Adipose tissue (tissue), 3 donors: ENCODE measurements around the gene ZNF609. TPM values are rescaled to one million over a fixed set of nuclear protein-coding genes. Genes with fewer than 3 reads are reported as not detected.

Source experiments
- H3K27ac ChIP-seq: one replicate; pipeline ENCODE4 v1.5.1; 2013; ENCODE audit warnings: low read depth, low read length
- WGBS, 3 donors: extraction: QIAGEN DNeasy Blood & Tissue Kit; methylation state at CpG; one replicate each; pipeline ENCODE4 v1.1.7; 2013; 5-methylcytosine and 5-hydroxymethylcytosine counted together
- polyA plus RNA-seq, 3 donors: library from polyadenylated mRNA; stranded (reverse); fragments of 200-250 nt; gene quantifications; one replicate each; pipeline ENCODE4 v1.2.3, GENCODE V29; 2013
- donor health status: healthy with polysubstance abuse.
- donor health status: Bipolar disorder and iron deficiency.
- donor health status: healthy.

The ZNF609 gene
- polyA plus RNA-seq, 3 donors: 3.5 to 9.8 (median 7.9) TPM

GRCh38 chr15:64693134-64693533, 232.8 kb downstream of the ZNF609 start:
- 28 to 38% (median 29%) methylated on average over 5 of the region's 5 CpGs for WGBS, 3 donors
- H3K27ac ChIP-seq: no peak overlapping the region

GRCh38 chr15:64694816-64695215, 234.4 kb downstream of the ZNF609 start:
- no peak overlapping the region for H3K27ac ChIP-seq
- WGBS, 3 donors: 71 to 85% (median 75%) methylated on average over 2 of the region's 2 CpGs

GRCh38 chr15:64695561-64695992, 235.2 kb downstream of the ZNF609 start:
- 31 to 55% (median 37%) methylated on average over 6 of the region's 6 CpGs for WGBS, 3 donors
- no peak overlapping the region for H3K27ac ChIP-seq

GRCh38 chr15:64696481-64696880, 236.1 kb downstream of the ZNF609 start:
- no peak overlapping the region for H3K27ac ChIP-seq
- WGBS, 3 donors: 66 to 84% (median 83%) methylated on average over 3 of the region's 3 CpGs

- no peak overlapping the region for H3K27ac ChIP-seq
- WGBS, 3 donors: 64 to 70% (median 66%) methylated on average over 3 of the region's 3 CpGs
Measured at GRCh38 chr15:64697911-64698369, 237.6 kb downstream of the ZNF609 start.

DNA sequence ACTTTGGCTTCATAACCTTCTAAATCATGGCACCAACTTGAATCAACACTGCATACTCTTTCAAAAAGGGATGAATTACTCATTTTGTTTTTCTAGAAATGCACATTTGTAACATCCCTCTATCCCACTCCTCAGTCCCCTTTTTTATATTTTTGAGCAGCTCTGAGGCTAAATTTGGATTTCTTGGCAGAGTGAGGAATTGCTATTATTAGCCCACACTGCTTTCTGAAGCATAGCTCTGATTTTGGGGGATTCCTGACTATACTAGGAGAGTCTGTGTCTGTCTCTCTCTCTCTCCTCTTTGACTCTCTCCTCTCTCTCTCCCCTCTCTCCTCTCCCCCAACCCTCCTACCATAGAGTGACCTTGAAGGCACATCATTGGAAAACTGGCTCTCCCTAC, 238.4 kb downstream of the ZNF609 start:
- no peak overlapping the region for H3K27ac ChIP-seq

DNA sequence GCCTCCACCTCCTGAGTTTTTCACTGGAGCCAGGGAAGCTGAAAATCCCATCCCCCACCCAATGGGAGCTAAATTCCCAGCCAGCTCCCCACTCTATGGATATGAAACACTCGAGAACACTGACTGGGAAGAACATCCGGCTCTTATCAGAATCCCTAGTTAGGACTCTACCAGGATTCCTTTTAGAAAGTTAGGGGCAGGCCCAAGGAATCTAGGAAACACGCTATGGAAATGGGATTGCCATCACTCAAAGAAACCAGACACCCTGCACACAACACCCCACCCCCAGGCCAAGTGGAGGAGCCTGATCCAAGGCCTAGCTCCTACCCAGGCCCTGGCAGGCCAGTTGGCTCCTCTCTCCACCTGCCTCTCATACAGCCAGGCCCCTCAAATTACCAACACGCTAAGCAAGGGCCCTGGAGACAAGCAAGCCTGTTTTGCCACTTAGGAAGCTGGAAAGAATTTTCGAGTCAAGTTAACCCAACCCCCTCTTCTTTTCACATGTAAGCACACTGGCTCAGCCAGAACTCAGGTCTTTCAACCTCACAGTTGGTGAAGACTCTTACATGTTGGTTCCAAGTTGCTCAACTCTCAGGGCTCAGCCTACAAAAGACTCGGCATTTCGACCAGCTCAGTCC, 239.5 kb downstream of the ZNF609 start:
- 17 to 44% (median 35%) methylated on average over 7 of the region's 7 CpGs for WGBS, 3 donors
- no peak overlapping the region for H3K27ac ChIP-seq

GRCh38 chr15:64701051-64701450, 240.7 kb downstream of the ZNF609 start:
- WGBS, 3 donors: 53 to 58% (median 55%) methylated on average over 3 of the region's 3 CpGs
- no peak overlapping the region for H3K27ac ChIP-seq

DNA sequence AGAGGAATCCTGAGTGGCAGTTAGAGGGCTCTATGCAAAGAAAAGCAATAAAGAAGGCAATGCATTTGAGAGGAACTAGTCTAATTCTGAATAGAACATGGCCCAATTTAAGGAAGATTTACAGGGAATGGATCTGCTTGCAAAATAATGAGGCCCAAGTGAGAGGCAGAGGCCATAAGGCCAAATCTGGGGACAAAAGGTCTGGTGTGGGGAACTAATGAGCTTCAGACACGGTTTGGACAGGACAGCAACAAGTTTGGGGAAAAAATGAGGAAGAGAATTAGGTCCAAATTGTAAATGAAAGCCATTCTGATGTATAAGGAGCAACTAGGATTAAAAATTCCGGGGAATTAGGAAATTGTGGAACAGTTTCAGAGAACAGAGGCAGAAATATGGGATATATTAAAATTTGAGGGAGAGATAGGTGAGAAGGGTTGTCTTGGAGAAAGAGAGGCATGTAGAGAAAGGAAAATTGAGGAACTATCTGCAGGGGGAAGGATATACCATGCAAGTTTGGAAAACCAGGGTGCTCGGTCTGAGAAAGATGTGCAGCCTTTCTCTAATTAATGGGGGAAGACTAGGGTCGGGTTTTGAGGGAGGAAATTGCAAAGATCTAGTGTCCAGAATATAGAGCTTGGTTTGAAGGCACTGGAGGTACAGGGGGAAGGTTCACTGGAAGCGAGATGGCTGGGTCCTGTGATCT, 241.3 kb downstream of the ZNF609 start:
- WGBS, 3 donors: 20 to 39% (median 26%) methylated on average over 5 of the region's 5 CpGs
- no peak overlapping the region for H3K27ac ChIP-seq

DNA sequence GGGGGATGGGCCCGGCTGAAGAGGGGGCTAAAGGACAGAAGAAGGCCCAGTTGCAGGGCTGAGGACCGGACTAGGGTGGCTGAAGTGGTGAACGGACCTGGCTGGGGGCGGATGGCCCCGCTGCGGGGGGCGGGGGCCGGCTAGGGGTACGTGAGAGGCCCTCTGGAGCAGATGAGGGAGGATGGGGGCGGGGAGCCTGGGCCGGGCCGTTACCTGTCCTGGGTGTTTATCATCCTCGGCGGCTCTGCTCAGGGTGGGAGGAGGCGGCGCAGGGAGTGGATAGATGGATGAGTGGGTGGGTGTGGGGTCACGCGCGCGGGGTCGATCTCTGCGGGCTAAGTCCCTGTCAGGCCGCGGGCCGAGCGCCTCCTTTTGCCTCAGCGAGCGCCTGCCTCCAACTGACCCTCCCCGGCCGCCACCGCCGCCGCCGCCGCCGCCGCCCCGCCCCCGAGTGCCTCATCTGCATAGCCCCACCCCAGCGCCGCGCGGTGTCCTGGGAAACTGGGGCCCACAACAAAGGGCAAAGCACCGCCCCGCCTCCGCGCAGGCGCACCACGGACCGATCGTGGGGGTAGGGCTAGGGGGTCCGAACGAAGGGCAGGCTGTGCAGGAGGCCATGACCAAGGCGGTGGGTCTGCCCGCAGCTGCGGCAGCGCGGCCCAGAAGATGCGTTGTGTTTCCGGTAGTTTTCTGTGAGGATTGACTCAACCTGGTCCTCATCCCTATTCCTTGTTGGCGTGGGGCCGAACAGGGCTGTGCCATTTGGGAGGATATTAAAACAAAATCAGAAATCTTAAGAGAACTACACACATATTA, 242.6 kb downstream of the ZNF609 start:
- H3K27ac ChIP-seq: peak overlapping the region; percentile 74
- 1% methylated on average over 39 to 62 of the region's 62 CpGs for WGBS, 3 donors

- WGBS, 3 donors: 25 to 64% (median 57%) methylated on average over 7 of the region's 7 CpGs
- H3K27ac ChIP-seq: no peak overlapping the region
Measured at GRCh38 chr15:64703632-64703959, 243.2 kb downstream of the ZNF609 start.

- 73 to 93% (median 90%) methylated on average over 3 of the region's 3 CpGs for WGBS, 3 donors
- H3K27ac ChIP-seq: no peak overlapping the region
Measured at GRCh38 chr15:64705006-64705405, 244.6 kb downstream of the ZNF609 start.

- WGBS, 3 donors: 80 to 92% (median 86%) methylated on average over 10 of the region's 10 CpGs
- H3K27ac ChIP-seq: no peak overlapping the region
Measured at GRCh38 chr15:64706011-64706911, 245.9 kb downstream of the ZNF609 start.

GRCh38 chr15:64710676-64711428, 250.5 kb downstream of the ZNF609 start:
- 90 to 92% (median 92%) methylated on average over 7 of the region's 7 CpGs for WGBS, 3 donors
- H3K27ac ChIP-seq: no peak overlapping the region

DNA sequence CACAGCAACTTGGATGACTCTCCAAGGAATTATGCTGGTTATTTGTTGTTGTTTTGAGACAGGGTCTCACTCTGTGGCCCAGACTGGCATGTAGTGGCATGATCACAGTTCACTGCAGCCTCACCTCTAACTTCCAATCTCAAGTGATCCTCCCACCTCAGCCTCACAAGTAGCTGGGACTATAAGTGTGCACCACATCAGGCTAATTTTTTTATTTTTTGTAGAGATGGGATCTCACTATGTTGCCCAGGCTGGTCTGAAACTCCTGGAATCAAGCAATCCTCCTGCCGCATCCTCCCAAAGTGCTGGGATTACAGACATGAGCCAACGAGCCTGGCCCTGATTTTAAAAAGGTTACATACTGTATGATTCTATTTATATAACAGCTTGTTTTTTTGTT, 252.0 kb downstream of the ZNF609 start:
- 79 to 88% (median 83%) methylated on average over 2 of the region's 2 CpGs for WGBS, 3 donors

GRCh38 chr15:64713592-64713991, 253.2 kb downstream of the ZNF609 start:
- no peak overlapping the region for H3K27ac ChIP-seq
- 84 to 85% (median 84%) methylated on average over 6 of the region's 6 CpGs for WGBS, 3 donors

More for the DNA sequence above, 252.0 kb downstream of the ZNF609 start:
- H3K27ac ChIP-seq: no peak overlapping the region

GRCh38 chr15:64716452-64716851, 256.1 kb downstream of the ZNF609 start:
- WGBS, 3 donors: 86 to 92% (median 88%) methylated on average over 2 of the region's 2 CpGs

DNA sequence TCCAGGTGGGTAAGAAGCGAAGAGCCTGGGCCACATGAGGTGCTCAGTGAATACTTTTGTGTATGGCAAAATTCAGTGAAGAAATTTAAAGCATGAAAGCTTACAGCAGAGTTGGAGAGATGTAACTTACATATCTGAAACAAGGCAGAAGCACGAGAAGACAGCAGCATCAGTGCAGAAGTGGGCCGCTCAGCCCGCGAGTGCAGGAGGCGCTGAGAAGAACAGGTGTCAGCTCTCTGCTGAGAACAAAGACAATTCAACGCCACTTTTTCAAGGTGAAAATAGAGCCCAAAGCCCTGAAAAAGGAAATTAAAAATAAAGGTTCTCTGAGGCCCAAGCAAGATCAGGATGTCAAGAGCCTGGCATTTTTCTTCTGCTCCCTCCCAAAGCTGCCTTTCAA, 256.8 kb downstream of the ZNF609 start:
- no peak overlapping the region for H3K27ac ChIP-seq
- WGBS, 3 donors: 84 to 93% (median 85%) methylated on average over 7 of the region's 7 CpGs

More at GRCh38 chr15:64716452-64716851, 256.1 kb downstream of the ZNF609 start:
- no peak overlapping the region for H3K27ac ChIP-seq
